Mesodermal cell (in vitro differentiated cells): ENCODE measurements around the gene DNLZ.

Experiments used
- H3K27ac ChIP-seq: 2 replicates; pipeline ENCODE4 v1.7.0; 2013; ENCODE audit warnings: mild to moderate bottlenecking, low read depth, low read length, moderate library complexity; ENCODE audit not compliant: severe bottlenecking
- H3K36me3 ChIP-seq: 2 replicates; pipeline ENCODE4 v1.7.1; 2013; ENCODE audit warnings: mild to moderate bottlenecking, low read length, moderate library complexity; ENCODE audit not compliant: control insufficient read depth, insufficient read depth
- H3K4me1 ChIP-seq: one replicate; pipeline ENCODE4 v1.7.1; 2013; ENCODE audit warnings: mild to moderate bottlenecking, low read length; ENCODE audit not compliant: insufficient read depth, control insufficient read depth, poor library complexity, severe bottlenecking
- H3K4me3 ChIP-seq: 2 replicates; pipeline ENCODE4 v1.7.0; 2013; ENCODE audit warnings: low read length, control low read depth, mild to moderate bottlenecking; ENCODE audit not compliant: insufficient read depth, poor library complexity, severe bottlenecking; ENCODE audit errors: extremely low read depth
- H3K9me3 ChIP-seq: 2 replicates; pipeline ENCODE4 v1.7.1; 2013; ENCODE audit warnings: mild to moderate bottlenecking, low read length, moderate library complexity; ENCODE audit not compliant: control insufficient read depth
- WGBS, 2 experiments: methylation state at CpG; one replicate each; pipeline ENCODE4 v1.1.5; 2013; ENCODE audit warnings: missing lambda C conversion rate in 2 of 2; ENCODE audit not compliant: insufficient coverage in 2 of 2; 5-methylcytosine and 5-hydroxymethylcytosine counted together

DNLZ gene

GRCh38 chr9:136395345-136396218 lies 32.0 kb upstream of the DNLZ start:
- peaks cover 81% of the 10 kb centered on the region for H3K36me3 ChIP-seq
- H3K27ac ChIP-seq = no peak overlapping the region
- H3K9me3 ChIP-seq = no peaks in the 10 kb centered on the region
- WGBS, 2 experiments = 94 to 97% methylated on average over 15 to 22 of the region's 26 CpGs
- peaks cover 9% of the 10 kb centered on the region for H3K4me1 ChIP-seq
- H3K4me3 ChIP-seq = no peak overlapping the region

- H3K4me1 ChIP-seq = peaks cover 9% of the 10 kb centered on the region
- H3K27ac ChIP-seq = no peak overlapping the region
- H3K9me3 ChIP-seq = no peaks in the 10 kb centered on the region
- H3K36me3 ChIP-seq = peaks cover 86% of the 10 kb centered on the region
- no peak overlapping the region for H3K4me3 ChIP-seq
- WGBS, 2 experiments = 92 to 96% methylated on average over 13 of the region's 13 CpGs
These were observed 31.4 kb upstream of the DNLZ start for GRCh38 chr9:136395020-136395340.

DNA sequence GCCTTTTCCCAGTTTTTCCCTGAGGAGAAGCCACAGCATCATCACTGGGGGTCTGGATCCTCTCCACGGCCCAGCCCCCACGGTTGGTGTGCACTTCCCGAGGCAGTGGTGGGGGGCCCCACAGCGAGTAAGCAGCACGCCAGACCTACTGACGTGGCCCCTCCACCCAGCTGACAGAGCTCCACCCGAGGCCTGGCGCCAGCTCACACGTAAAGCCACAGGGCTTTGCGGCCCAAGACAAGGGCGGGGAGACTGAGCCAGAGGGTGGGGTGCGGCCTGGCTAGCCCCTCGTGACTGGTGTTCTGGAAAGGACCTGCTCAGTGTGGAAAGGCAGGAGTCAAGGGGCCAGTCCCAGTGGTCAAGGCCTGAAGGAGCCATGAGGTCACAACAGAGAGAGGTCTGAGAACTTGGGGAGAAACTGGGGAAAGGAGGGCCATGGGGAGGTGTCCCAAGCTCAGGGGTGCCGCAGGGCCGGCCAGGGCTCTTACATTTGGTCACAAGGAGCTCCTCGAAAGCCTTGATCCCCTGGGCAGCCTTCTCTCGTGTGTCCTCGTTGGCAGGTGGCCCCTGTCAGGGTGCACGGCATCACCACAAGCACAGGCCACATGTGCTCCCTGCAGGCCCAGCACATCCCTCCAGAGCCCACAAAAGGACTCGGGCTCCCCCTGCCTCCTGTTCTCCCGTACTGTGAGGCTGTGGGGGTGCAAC lies 30.9 kb upstream of the DNLZ start:
- Histone ChIP-seq H3K4me1 (peaks cover 9% of the 10 kb centered on the region), H3K4me3 (no peak overlapping the region), H3K36me3 (peaks cover 91% of the 10 kb centered on the region), H3K9me3 (no peaks in the 10 kb centered on the region), H3K27ac (no peak overlapping the region)
- WGBS, 2 experiments = 95 to 97% methylated on average over 19 to 20 of the region's 21 CpGs

DNA sequence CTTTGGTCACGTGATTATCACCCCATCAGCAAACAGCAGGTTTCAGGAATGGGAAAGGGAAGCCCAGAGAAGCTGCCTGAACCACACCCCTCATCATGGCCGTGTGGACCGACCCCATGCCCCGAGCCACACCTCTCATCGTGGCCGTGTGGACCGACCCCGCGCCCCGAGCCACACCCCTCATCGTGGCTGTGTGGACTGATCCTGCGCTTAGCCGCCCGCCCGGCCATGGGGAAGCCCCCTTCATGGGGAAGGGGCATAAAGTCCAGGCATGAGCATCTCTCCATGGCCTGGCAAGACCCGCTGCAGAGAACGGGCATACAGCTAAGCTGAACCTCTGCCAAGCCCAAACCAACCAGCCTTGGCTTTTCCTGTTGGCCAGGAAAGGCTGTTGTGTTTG lies 30.0 kb upstream of the DNLZ start:
- Histone ChIP-seq H3K4me3 (no peak overlapping the region), H3K36me3 (peaks cover 97% of the 10 kb centered on the region), H3K4me1 (peaks cover 4% of the 10 kb centered on the region), H3K9me3 (no peaks in the 10 kb centered on the region), H3K27ac (no peak overlapping the region)
- 92 to 95% methylated on average over 13 to 17 of the region's 17 CpGs for WGBS, 2 experiments

- H3K4me1 ChIP-seq = no peaks in the 10 kb centered on the region
- peaks cover 97% of the 10 kb centered on the region for H3K36me3 ChIP-seq
- no peak overlapping the region for H3K27ac ChIP-seq
- H3K9me3 ChIP-seq = no peaks in the 10 kb centered on the region
- no peak overlapping the region for H3K4me3 ChIP-seq
- WGBS, 2 experiments = 93 to 94% methylated on average over 16 to 20 of the region's 21 CpGs
These were observed 29.2 kb upstream of the DNLZ start for GRCh38 chr9:136392538-136393449.

- no peaks in the 10 kb centered on the region for H3K4me1 ChIP-seq
- H3K27ac ChIP-seq = no peak overlapping the region
- no peak overlapping the region for H3K4me3 ChIP-seq
- peaks cover 99% of the 10 kb centered on the region for H3K36me3 ChIP-seq
- WGBS, 2 experiments = 95 to 96% methylated on average over 24 to 27 of the region's 28 CpGs
- no peaks in the 10 kb centered on the region for H3K9me3 ChIP-seq
These were observed 28.4 kb upstream of the DNLZ start for GRCh38 chr9:136391737-136392537.

DNA sequence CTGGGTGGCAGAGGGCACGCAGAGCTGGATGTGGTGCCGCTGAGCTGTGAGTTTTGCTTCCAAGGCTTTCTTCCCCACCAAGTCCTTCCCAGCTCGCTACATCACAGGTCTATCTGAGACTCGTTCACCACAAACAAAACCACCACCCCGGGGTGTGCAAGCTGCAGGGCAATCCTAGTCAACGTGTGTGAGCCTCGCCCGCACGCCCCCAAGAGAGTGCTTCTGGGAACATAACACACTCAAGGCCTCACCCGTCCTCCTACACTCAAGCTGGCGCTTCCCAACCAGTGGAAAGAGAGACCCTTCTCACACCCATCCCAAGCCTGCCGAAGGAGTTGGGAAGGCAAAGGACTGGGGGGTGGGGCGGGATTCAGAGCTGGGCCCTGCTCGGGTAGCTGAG lies 25.9 kb upstream of the DNLZ start:
- H3K9me3 ChIP-seq = no peaks in the 10 kb centered on the region
- H3K4me3 ChIP-seq = no peak overlapping the region
- H3K36me3 ChIP-seq = peaks cover 98% of the 10 kb centered on the region
- no peaks in the 10 kb centered on the region for H3K4me1 ChIP-seq
- WGBS, 2 experiments = 96 to 97% methylated on average over 11 to 12 of the region's 14 CpGs
- H3K27ac ChIP-seq = no peak overlapping the region

DNA sequence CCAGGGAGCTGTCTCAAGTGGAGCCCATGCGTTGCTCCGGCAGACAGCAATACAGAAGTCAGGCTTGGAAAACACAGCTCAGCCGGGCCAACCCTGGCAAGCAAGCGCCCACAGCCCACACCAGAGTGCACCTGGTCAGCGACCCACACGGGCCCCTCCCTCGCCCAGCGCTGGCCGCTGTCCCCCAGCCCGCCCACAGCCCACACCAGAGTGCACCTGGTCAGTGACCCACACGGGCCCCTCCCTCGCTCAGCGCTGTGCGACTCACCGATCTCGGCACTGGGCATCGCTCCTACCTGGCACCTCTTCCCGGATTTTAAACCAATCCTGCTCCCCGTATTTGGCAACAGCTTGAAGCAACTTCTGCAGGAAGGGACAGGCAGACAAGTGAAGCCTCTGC lies 23.7 kb upstream of the DNLZ start:
- Histone ChIP-seq H3K9me3 (no peaks in the 10 kb centered on the region), H3K27ac (no peak overlapping the region), H3K4me1 (no peaks in the 10 kb centered on the region), H3K36me3 (peaks cover 98% of the 10 kb centered on the region), H3K4me3 (no peak overlapping the region)
- WGBS, 2 experiments = 94 to 98% methylated on average over 17 to 19 of the region's 19 CpGs

- WGBS, 2 experiments = 96 to 99% methylated on average over 8 to 9 of the region's 13 CpGs
- Histone ChIP-seq H3K4me3 (no peak overlapping the region), H3K9me3 (no peaks in the 10 kb centered on the region), H3K27ac (no peak overlapping the region), H3K36me3 (peaks cover 92% of the 10 kb centered on the region), H3K4me1 (no peaks in the 10 kb centered on the region)
These were observed 22.5 kb upstream of the DNLZ start for GRCh38 chr9:136386018-136386417.

GRCh38 chr9:136385015-136385414 lies 21.5 kb upstream of the DNLZ start:
- WGBS, 2 experiments = 87 to 93% methylated on average over 9 to 11 of the region's 11 CpGs
- peaks cover 91% of the 10 kb centered on the region for H3K36me3 ChIP-seq

More at GRCh38 chr9:136385015-136385414, 21.5 kb upstream of the DNLZ start:
- H3K27ac ChIP-seq = no peak overlapping the region
- no peaks in the 10 kb centered on the region for H3K9me3 ChIP-seq
- no peak overlapping the region for H3K4me3 ChIP-seq
- no peaks in the 10 kb centered on the region for H3K4me1 ChIP-seq
